HG03280 (cell line): Measurements from ENCODE around the gene FAM171A1.
"Not testable (repeated sequence)": the region's sequence is repeated elsewhere in the genome, so short reads cannot be mapped to it uniquely, and the experiment has no call there.

Source experiments
- ATAC-seq: cut with Tn5 transposase; IDR thresholded peaks from one replicate; pipeline ENCODE4 v1.9.1; 2021; ENCODE audit warnings: mild to moderate bottlenecking, moderate library complexity; ENCODE audit not compliant: unreplicated experiment

FAM171A1 gene

DNA sequence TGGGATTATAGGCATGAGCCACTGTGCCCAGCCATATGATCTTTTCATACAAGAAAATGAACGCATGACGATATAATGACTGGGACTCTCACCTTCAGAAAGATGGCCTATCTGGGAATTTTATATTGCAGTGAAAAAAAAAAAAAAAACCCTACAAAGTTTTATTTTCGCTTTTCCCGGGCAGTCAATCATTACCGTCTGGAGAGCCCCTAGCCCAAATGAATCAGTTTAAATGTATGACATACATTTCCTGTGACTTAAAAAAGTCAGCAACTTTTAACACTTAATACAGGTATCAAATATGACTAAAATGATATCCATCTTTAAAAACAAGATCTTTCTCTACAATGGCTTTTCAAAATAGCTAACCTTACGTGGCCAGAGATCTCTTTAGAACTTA lies 154.4 kb downstream of the FAM171A1 start:
- ATAC-seq, result no peak

DNA sequence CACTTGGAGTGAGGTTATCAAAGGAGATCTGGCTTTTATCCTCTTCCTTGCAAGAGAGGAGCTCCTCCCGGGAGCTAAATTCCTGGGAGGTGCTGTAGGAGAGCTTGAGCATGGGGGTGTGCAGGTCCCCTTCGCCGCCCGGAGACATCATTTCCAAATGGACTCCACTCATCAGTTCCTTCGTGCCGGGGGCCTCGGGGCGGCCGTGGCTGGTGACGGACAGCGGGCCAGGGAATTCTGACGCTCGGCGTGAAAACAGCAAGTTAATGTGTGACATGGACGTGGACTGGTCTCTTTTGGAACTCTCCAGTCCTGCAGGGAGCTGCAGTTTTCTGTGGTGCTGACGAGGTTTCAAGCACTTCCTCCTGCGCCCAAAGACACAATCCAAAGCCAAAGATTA lies 156.9 kb downstream of the FAM171A1 start:
- no peak for ATAC-seq

DNA sequence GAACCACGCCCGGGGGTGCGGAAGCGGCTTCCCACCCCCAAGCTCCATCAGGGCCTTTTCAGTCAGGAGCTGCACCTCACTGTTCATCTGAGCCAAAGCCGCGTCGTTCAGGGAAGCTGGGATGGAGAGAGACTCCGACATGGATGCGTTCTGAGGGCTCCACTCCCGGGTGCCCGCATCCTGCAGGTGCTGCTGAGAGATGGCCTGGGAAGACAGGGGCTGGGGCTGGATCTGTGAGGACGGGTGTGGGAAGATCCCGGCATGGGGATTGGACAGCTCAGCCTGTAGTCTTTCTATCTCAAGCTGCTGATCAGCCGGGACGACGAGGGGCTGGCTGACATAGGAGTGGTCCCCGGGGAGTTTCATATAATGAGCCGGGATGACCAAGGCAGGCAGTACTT lies 157.6 kb downstream of the FAM171A1 start:
- no peak for ATAC-seq

DNA sequence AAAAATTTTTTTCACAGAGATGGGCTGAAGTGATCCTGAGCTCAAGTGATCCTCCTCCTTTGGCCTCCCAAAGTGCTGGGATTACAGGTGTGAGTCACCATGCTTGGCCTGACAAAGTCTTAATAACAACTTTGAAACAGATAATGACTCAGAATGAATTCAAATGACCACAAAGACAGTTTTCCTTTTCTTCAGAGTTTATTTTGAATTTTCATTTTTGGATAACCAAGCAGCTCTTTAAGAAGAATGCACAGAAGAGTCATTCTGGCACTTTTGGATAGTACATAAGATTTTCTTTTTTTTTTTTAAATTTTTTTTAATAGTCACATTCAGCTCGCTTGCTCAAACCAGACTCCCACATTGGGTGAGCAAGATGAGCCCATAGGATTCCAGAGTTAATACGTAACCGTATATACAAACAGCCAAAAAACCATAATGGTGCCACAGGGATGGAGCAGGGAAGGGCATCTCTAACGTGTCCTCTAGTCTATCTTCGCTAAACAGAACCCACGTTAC lies 159.6 kb downstream of the FAM171A1 start:
- no peak for ATAC-seq

DNA sequence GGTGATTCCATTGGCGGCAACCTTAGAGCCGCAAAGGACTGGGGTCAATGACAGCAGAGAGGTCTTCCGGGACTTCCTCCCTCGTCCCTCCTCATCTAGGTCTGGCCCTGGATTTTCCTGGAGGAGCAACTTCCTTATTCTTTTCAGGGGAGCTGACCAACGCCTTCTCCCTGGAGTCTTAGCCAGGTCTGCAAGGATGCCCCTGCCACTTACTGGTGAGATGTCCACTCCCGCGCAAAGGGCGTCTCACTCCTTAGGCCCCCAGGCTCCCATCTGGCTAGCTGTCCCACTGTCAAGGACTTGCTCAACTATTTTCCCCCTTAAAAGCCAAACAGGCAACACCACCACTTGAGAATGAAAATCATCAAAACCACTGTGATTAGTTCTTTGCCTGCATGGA lies 160.6 kb downstream of the FAM171A1 start:
- no peak for ATAC-seq

DNA sequence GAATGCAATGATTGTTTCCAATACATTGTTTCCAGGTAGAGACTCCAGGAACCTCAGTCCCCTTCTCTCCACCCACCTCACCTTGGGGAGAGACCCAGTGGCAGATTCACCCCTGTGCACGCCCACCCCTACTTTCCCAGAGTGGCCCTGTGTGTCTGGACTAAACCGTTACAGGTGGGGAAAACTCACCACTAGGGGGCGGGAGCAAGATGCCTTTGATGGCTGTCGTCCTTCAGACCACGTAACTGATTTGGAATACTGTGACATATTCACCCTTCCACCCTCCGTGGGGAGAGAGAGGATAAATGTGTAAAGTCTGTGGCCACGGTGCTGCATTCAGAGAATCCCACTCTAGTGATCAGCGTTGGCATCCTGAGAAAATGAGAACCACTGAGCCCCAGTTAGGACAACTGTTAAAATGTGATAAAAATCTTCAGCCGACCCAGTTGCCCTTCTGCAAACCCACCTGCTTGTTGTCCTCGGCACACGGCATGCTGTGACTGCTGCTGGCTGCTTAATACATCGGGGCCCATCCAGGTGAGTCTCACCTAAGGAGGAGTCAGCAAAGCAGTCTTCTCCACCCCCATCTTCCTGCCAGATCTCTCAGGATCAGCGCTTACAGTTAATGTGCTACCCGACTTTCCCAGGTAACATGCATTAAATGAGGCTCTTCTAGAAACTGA lies 161.1 kb downstream of the FAM171A1 start:
- no peak for ATAC-seq

DNA sequence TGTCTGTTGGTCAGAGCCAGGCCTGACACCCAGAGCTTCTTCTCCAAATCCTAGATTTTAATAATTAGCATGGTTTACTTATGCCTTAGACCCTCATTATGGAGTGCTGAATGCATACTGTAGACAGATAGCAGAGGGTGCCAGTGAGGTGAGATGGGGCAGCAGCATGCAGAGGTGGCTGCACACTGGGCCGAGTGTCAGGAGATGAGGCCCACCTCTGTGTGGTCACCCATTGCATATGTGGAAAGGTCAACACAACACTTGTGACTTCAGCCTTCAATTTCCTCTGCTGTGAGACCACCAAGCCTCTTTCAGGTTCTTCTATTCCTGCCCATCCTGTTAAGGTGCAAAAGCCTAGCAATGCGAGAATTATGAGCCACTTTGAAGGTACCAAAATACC lies 162.9 kb downstream of the FAM171A1 start:
- ATAC-seq, result no peak

DNA sequence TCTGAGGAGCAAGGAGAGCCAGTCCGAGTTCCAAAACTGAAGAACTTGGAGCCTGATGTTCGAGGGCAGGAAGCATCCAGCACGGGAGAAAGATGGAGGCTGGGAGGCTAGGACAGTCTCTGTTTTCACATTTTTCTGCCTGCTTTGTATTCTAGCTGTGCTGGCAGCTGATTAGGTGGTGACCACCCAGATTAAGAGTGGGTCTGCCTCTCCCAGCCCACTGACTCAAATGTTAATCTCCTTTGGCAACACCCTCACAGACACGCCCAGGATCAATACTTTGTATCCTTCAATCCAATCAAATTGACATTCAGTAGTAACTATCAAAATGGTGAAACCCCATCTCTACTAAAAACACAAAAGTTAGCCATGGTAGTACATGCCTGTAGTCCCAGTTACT lies 163.7 kb downstream of the FAM171A1 start:
- ATAC-seq, result not testable (repeated sequence)

DNA sequence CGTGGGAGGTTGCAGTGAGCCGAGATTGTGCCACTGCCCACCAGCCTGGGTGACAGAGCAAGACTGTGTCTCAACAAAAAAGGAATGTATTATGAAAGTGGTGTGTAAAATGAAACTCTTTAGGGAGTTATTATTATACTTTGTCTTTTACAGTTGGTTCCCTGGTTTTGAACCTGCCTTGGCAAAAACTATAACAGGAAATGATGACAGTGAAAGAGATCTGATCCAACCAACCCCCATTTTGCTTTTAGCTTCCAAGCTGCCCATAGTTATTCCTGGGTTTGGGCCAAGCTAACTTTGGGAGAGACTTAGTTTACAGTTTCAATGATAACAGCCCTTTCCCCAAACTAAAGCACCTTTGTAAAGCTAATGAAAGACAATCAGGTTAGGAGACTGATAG lies 168.4 kb downstream of the FAM171A1 start:
- ATAC-seq, result no peak

DNA sequence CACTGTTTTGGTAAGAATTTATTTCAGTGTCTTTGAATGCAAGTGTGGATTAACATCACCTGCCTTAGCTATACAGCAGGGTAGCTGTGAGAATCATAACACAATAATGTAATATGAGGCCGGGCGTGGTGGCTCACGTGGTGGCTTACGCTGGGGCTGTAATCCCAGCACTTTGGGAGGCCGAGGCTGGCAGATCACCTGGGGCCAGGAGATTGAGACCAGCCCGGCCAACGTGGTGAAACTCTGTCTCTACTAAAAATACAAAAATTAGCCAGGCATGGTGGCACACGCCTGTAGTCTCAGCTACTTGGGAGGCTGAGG lies 168.8 kb downstream of the FAM171A1 start:
- ATAC-seq, result not testable (repeated sequence)

DNA sequence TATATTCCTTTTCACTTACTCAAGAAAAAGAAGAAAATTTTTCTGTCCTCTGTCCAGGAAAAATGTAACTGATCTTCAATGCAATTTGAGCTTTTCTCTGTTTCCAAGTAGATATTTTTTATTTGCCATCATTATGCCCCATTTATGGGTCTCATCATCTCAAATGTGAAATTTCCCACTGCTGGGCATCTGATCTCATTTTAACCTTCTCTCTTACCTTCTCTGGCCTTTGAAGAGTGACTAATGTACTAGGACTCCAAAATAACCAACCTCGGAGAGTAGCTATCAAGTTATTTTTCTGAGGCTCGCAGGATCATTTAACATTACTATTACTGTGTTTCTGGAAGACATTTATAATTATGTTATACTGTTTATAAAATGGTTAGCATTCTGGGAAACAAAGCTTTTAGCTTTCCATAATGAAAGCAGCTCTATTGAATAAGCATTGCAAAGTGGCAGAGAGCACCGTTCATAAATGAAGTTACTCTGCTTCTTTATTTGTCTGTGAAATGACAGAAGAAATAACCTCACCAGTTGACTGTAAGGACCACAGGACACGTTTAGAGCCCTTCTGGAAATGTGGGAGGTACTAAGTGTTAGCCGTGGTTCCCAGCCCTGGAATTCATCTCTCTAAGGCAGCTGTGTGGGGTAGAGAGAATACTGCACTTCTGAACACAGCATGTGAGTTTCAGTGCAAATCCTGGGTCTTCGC lies 169.3 kb downstream of the FAM171A1 start:
- ATAC-seq, result no peak

DNA sequence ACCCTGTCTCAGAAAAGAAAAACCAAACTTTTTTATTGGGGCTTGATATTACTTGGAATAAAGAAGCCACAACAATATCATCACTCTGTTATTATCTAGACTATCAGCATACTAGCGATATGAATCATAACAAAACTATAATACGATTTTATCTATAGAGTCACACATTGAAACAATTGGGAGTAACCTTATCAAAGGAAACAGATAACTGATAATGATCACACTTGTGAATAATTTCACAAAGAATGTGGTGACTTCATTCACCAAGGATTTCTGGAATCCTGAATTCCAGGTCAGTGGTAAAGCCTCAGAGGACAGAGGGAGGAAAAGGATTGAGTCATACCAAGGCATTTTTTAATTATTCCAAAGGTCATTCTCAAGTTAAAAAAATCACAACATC lies 170.5 kb downstream of the FAM171A1 start:
- ATAC-seq, result no peak

DNA sequence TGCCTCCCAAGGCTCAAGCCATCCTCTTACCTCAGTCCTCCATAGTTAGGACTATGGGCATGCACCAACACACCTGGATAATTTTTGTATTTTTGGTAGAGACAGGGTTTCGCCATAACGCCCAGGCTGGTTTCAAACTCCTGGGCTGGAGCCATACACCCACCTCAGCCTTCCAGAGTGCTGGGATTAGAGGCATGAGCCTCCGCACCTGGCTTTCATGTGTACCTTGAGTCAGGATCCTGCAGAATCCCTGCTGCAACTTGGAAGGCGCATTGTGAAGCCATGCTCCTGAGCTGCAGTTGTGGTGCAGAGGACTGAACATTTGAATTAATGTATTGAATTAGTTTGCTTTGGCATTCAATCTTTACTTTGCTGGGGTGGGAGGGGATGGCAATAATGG lies 173.2 kb downstream of the FAM171A1 start:
- no peak for ATAC-seq

DNA sequence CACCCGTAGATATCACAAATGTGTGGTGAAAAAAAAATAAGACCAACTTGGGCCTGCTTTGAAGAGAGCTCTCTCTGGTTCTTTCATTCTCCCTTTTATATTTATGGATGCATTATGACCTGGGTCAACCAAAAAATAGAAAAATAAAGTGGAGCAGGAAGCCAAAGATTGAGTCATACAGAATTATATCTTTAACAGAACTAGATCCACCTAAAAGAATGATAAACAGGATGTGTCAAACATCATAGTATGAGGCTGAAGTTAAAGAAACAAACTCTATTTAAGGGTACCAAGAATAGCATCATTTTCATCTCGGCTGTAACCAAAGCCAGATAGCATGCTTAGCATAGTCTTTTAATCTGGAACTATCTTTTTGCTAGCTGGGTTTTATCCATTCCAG lies 173.8 kb downstream of the FAM171A1 start:
- no peak for ATAC-seq

DNA sequence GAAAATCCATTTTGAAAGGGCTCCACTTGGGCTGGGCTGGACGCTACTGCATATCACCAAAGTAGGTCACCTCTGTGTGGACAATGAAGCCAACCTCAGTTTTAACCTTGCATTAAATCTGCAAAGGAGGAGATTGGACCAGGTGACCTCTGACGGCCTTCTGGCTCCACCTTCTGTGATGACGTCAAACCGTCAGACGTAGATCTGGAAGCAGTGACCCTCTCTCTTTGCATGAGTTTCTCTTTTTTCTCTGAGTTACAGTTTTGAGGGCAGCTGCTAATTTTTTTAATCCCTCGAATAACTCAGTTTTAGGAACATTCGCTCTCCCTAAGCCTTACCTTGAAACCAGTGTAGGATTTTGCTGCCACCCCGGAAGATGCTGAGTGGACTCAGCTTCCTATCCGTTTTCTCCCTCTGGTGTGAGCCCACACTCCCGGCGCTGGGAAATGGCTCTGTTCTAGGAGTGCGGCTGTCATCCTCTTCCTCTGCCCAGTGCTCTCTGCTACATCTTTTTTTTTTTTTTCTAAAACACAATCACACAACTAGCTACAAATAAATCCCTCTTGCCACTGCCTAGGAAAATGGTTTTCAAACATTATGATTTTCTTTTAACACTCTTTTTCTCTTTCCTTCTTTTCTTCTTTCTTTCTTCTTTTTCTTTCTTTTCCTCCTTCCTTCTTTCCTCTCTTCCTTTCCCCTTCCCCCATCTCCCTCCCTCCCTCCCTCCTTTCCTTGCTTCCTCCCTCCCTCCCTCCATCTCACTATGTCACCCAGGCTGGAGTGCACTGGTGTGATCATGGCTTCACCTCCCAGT lies 174.9 kb downstream of the FAM171A1 start:
- ATAC-seq, result no peak

DNA sequence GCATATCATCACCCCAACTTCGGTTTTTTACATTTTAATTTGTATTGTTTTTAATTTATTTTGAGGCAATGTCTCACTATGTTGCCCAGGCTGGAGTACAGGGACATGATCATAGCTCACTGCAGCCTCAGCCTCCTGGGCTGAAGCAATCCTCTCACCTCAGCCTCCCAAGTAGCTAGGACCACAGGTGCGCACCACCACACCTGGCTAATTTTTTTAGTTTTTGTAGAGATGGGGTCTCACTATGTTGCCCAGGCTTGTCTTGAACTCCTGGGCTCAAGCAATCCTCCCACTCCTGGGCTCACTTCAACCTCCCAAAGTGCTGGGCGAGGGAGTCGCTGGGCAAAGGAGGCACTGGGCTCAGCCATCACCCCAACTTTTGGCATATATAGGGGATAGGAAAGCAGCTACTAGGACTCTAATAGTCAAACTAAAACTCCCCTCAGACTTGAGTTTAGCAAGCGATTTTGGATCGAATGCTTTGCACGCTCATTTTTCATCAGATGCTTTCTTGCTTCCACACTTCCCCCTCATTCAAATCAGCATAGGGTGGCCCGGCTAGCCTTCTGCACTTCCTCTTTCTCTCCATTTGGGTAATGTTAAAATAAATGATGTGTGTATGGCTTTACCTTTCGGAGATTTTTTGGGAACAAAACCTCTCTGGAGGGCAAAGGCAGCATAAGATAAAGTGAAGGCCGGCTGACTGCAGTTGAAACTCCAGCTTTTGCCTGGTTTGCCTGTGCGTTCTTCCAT lies 181.8 kb downstream of the FAM171A1 start:
- no peak for ATAC-seq

DNA sequence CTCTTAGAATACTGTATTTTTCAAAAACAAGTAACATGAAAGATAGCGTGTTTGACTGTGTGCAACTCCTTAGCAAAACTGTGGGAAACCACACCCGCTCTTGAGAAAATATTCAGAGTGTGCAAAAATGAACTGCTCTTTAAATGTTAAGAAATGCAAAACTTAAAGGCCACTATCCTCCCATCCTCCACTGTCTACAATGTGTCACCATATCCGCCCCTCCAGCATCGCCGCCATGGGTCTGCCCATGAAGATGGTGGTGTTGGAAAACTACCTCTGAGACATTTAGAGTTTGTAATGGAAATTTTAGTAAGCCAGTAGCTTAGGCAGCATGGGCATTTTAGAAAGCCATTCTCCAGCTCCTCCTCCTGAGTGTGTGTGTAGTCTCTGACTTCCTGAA lies 182.5 kb downstream of the FAM171A1 start:
- no peak for ATAC-seq

DNA sequence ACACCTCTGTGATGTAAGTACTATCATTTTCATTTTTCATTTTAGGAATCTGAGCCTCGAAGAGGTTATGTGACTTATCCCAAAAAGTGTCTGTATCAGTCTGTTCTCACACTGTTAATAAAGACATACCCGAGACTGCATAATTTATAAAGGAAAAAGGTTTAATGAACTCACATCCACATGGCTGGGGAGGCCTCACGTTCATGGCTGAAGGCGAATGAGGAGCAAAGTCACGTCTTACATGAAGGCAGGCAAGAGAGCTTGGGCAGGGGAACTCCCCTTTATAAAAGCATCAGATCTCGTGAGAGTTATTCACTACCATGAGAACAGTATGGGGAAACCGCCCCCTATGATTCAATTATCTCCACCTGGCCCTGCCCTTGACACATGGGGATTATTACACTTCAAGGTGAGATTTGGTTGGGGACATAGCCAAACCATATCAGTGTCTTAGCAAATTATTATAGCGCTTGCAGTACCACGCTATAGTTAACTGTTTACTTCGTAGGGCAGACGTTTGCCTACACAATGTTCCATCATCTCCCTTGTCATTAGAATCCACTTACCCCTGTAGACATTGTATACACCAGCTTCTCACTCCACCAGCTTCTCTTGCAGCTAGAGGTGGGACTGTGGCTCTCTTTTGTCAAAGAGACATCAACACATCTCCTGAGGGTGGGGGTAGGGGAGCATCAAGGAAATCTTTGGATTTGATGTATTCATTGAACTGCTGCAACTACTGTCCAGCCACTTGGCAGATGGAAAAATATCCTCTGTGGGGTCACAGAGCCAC lies 187.2 kb downstream of the FAM171A1 start:
- no peak for ATAC-seq

DNA sequence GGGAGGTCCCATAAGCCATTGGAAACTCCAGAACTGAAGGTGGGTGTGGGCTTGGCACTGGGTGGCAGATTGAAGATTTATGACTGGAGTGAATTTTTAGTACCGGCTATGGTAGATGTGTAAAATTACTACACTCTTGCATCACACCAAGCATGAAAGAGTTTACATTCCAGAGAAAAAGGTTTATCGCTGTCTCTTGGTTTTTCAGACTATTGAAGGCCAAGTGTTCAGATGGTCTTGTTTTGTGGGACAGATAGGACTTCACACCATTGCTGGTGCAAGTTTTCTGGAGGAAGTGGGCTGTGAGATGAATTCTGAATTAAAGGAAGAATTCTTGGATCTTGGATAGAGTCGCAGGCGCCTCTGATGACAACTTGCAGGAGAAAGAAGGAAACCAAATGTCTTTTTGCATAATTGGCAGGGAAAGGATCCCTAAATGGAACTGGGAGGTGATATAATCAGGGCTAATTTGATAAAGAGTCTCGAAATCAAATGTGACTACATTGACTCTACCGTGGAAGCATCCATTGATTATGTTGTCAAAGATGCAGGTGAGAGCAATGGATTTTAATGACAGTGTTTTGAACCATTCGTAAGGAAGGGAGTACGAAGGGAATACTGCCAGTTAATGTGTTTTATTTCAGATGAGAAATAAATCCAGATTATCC lies 188.4 kb downstream of the FAM171A1 start:
- ATAC-seq, result no peak
